H1 (cell line): ENCODE measurements around the gene DFFB. TPM values are rescaled to one million over a fixed set of nuclear protein-coding genes. Genes with fewer than 3 reads are reported as not detected.

Experiments
- CTCF ChIA-PET: fragments of 300-600 bp; sonication (Branson Sonifier 250); formaldehyde crosslinking; loops from one replicate; lab custom pipeline; 2021; ENCODE audit not compliant: partially characterized antibody; lab: Charles Lee
- POLR2A ChIA-PET: fragments of 300-600 bp; sonication (Branson Sonifier 250); formaldehyde crosslinking; loops from one replicate; lab custom pipeline; 2021; ENCODE audit warnings: inconsistent platforms; ENCODE audit not compliant: partially characterized antibody; lab: Charles Lee
- DNase-seq, 2 experiments: peaks; one replicate each; pipeline versions ENCODE4 v3.0.0 to v3.0.0-alpha.2; 2010 to 2022; ENCODE audit warnings: low spot score in 2 of 2, low read depth in 1 of 2, mixed read lengths in 1 of 2
- FAIRE-seq: peaks from 2 replicates; lab custom pipeline; 2011; peaks lifted over from hg19 to GRCh38; lab: Jason Lieb, UNC
- H2AFZ ChIP-seq: 2 replicates; pipeline ENCODE4 v1.8.1; 2012; ENCODE audit warnings: low read length, inconsistent platforms
- H2AK5ac ChIP-seq: 2 replicates; pipeline ENCODE4 v1.6.1; 2013; ENCODE audit warnings: low read depth, low read length
- H2BK120ac ChIP-seq: replicated peaks from 2 replicates; pipeline ENCODE3; 2013; ENCODE audit warnings: low read depth, low read length, inconsistent platforms
- H2BK12ac ChIP-seq: 2 replicates; pipeline ENCODE4 v1.6.1; 2013; ENCODE audit warnings: low read depth, low read length
- H2BK15ac ChIP-seq: 2 replicates; pipeline ENCODE4 v1.6.1; 2013; ENCODE audit warnings: low read length
- H2BK20ac ChIP-seq: 2 replicates; pipeline ENCODE4 v1.6.1; 2013; ENCODE audit warnings: low read length
- H2BK5ac ChIP-seq: 2 replicates; pipeline ENCODE4 v1.6.1; 2013; ENCODE audit warnings: low read depth, low read length
- H3K14ac ChIP-seq: 2 replicates; pipeline ENCODE4 v1.6.1; 2013; ENCODE audit warnings: inconsistent platforms; ENCODE audit not compliant: insufficient read length
- H3K18ac ChIP-seq: 2 replicates; pipeline ENCODE4 v1.6.1; 2013; ENCODE audit warnings: low read length; ENCODE audit errors: extremely low read depth
- H3K23ac ChIP-seq: 2 replicates; pipeline ENCODE4 v1.6.1; 2013; ENCODE audit warnings: inconsistent platforms; ENCODE audit not compliant: insufficient read length
- H3K23me2 ChIP-seq: 2 replicates; pipeline ENCODE4 v1.6.1; 2013; ENCODE audit warnings: low read depth, low read length
- H3K27ac ChIP-seq: 2 replicates; pipeline ENCODE4 v1.6.1; 2011; ENCODE audit warnings: low read depth, low read length, inconsistent platforms
- H3K27me3 ChIP-seq, 4 experiments: replicated peaks in 1 of 4; 1 replicate in 1 of 4; 2 replicates in 3 of 4; pipeline versions ENCODE4 v1.6.1 to v1.8.1; 2011 to 2013; ENCODE audit warnings: low read length in 3 of 4, mild to moderate bottlenecking in 3 of 4, inconsistent platforms in 2 of 4, mixed read lengths in 2 of 4, moderate library complexity in 1 of 4; ENCODE audit not compliant: control insufficient read depth in 3 of 4, insufficient read depth in 3 of 4; ENCODE audit errors: extremely low read depth in 1 of 4
- H3K36me3 ChIP-seq, 4 experiments: 2 replicates each; pipeline versions ENCODE4 v1.6.1 to v1.8.1; 2011 to 2013; ENCODE audit warnings: mild to moderate bottlenecking in 4 of 4, low read length in 3 of 4, moderate library complexity in 2 of 4, control low read depth in 1 of 4, inconsistent platforms in 1 of 4; ENCODE audit not compliant: insufficient read depth in 4 of 4, control insufficient read depth in 2 of 4
- H3K4ac ChIP-seq: replicated peaks from 2 replicates; pipeline ENCODE3; 2013; ENCODE audit warnings: low read length, low read depth, mixed read lengths, inconsistent platforms; ENCODE audit not compliant: insufficient read length
- H3K4me1 ChIP-seq, 4 experiments: replicated peaks in 1 of 4; 1 replicate in 1 of 4; 2 replicates in 3 of 4; pipeline versions ENCODE4 v1.6.1 to v1.8.1; 2011 to 2013; ENCODE audit warnings: low read length in 3 of 4, inconsistent platforms in 2 of 4, mixed read lengths in 1 of 4; ENCODE audit not compliant: insufficient read depth in 4 of 4, control insufficient read depth in 3 of 4
- H3K4me2 ChIP-seq, 2 experiments: 2 replicates each; pipeline versions ENCODE4 v1.6.1 to v1.8.1; 2011 to 2013; ENCODE audit warnings: low read depth in 2 of 2, low read length in 2 of 2, control low read depth in 1 of 2, inconsistent platforms in 1 of 2, mild to moderate bottlenecking in 1 of 2; ENCODE audit not compliant: insufficient read depth in 1 of 2
- H3K4me3 ChIP-seq, 4 experiments: fragments of 200-600, 300-600 bp in 1 of 4; sonication (generic), shearing (Covaris generic), sonication (Bioruptor Twin) in 1 of 4; 2 replicates each; pipeline versions ENCODE4 v1.5.1 to v1.8.1; 2011 to 2016; ENCODE audit warnings: low read length in 4 of 4, low read depth in 3 of 4, control low read depth in 2 of 4, inconsistent platforms in 2 of 4, mild to moderate bottlenecking in 2 of 4, mixed read lengths in 1 of 4, moderate library complexity in 1 of 4; ENCODE audit not compliant: insufficient read depth in 2 of 4; ENCODE audit errors: extremely low read depth in 1 of 4
- H3K56ac ChIP-seq: replicated peaks from 2 replicates; pipeline ENCODE3; 2013; ENCODE audit warnings: low read depth, mild to moderate bottlenecking, mixed read lengths, low read length, inconsistent platforms; ENCODE audit not compliant: insufficient read length
- H3K79me1 ChIP-seq: 2 replicates; pipeline ENCODE4 v1.6.1; 2013; ENCODE audit warnings: low read depth, low read length, control low read depth
- H3K79me2 ChIP-seq, 2 experiments: 2 replicates each; pipeline versions ENCODE4 v1.6.1 to v1.8.1; 2012 to 2013; ENCODE audit warnings: low read length in 2 of 2, mild to moderate bottlenecking in 2 of 2, inconsistent platforms in 1 of 2; ENCODE audit not compliant: insufficient read depth in 2 of 2, control insufficient read depth in 1 of 2
- H3K9ac ChIP-seq, 4 experiments: replicated peaks in 1 of 4; 1 replicate in 1 of 4; 2 replicates in 3 of 4; pipeline versions ENCODE4 v1.6.1 to v1.8.1; 2011 to 2013; ENCODE audit warnings: low read depth in 3 of 4, low read length in 3 of 4, control low read depth in 2 of 4, mild to moderate bottlenecking in 2 of 4, moderate library complexity in 2 of 4, inconsistent platforms in 1 of 4; ENCODE audit errors: extremely low read depth in 1 of 4
- H3K9me3 ChIP-seq, 2 experiments: 2 replicates each; pipeline versions ENCODE4 v1.6.1 to v1.8.1; 2012 to 2013; ENCODE audit warnings: mild to moderate bottlenecking in 2 of 2, moderate library complexity in 2 of 2, control low read depth in 1 of 2, inconsistent platforms in 1 of 2, low read depth in 1 of 2, low read length in 1 of 2, mixed read lengths in 1 of 2; ENCODE audit not compliant: insufficient read depth in 2 of 2
- H4K20me1 ChIP-seq, 2 experiments: replicated peaks in 1 of 2; 2 replicates each; pipeline versions ENCODE3 to v1.8.1; 2011 to 2013; ENCODE audit warnings: inconsistent platforms in 2 of 2, low read length in 2 of 2, mild to moderate bottlenecking in 1 of 2; ENCODE audit not compliant: insufficient read depth in 2 of 2, control insufficient read depth in 1 of 2
- H4K5ac ChIP-seq: 2 replicates; pipeline ENCODE4 v1.6.1; 2013; ENCODE audit warnings: low read length, low read depth, mixed read lengths, inconsistent platforms; ENCODE audit not compliant: insufficient read length
- H4K8ac ChIP-seq: 2 replicates; pipeline ENCODE4 v1.8.0; 2013; ENCODE audit warnings: mild to moderate bottlenecking, moderate library complexity, low read length, inconsistent platforms; ENCODE audit not compliant: insufficient read depth; ENCODE audit errors: extremely low read depth
- H4K91ac ChIP-seq: replicated peaks from 2 replicates; pipeline ENCODE3; 2013; ENCODE audit warnings: low read length, mixed read lengths, inconsistent platforms; ENCODE audit not compliant: insufficient read length
- BRCA1 ChIP-seq: IDR thresholded peaks from 2 replicates; pipeline ENCODE4 v1.6.1; 2012; ENCODE audit warnings: low read depth, low read length, improper control_type of control experiment
- KDM5A ChIP-seq: fragments of 200-600 bp; IDR thresholded peaks from 2 replicates; pipeline ENCODE4 v1.7.1; 2012; ENCODE audit warnings: mild to moderate bottlenecking, low read length, inconsistent platforms, mixed read lengths
- MAX ChIP-seq: IDR thresholded peaks from 2 replicates; pipeline ENCODE4 v1.6.1; 2012; ENCODE audit warnings: inconsistent platforms
- NANOG ChIP-seq: IDR thresholded peaks from 2 replicates; pipeline ENCODE4 v1.6.1; 2011; ENCODE audit warnings: low read length, low read depth, mild to moderate bottlenecking, inconsistent platforms; ENCODE audit not compliant: insufficient read depth, poor library complexity, severe bottlenecking
- SIRT6 ChIP-seq: IDR thresholded peaks from one replicate; pipeline ENCODE4 v1.7.1; 2012; ENCODE audit warnings: low read length, inconsistent platforms
- WGBS, 2 experiments: shearing (Covaris generic) in 1 of 2; methylation state at CpG; one replicate each; pipeline versions ENCODE4 v1.1.6 to v1.1.7; 2013 to 2015; ENCODE audit warnings: low lambda C conversion rate in 2 of 2, mixed read lengths in 2 of 2, inconsistent platforms in 1 of 2, low coverage in 1 of 2, missing lambda C conversion rate in 1 of 2; ENCODE audit not compliant: insufficient replicate concordance in 2 of 2, insufficient coverage in 1 of 2, insufficient read length in 1 of 2; ENCODE audit errors: extremely low coverage in 1 of 2, missing lambda C conversion rate in 1 of 2; 5-methylcytosine and 5-hydroxymethylcytosine counted together
- polyA plus RNA-seq, 7 experiments: library from polyadenylated mRNA; depleted of rRNA in 3 of 7; stranded (reverse) in 5 of 7; unstranded in 2 of 7; fragments of >200 nt in 5 of 7; fragments of 200-250 nt in 2 of 7; gene quantifications; 1 replicate in 5 of 7; 2 replicates in 1 of 7; 4 replicates in 1 of 7; pipeline versions ENCODE4 v1.2.1 to v1.2.3, GENCODE V29; 2011 to 2013; ENCODE audit warnings: missing spikeins in 2 of 7, mixed read lengths in 2 of 7
- total RNA-seq: library from RNA; stranded (reverse); fragmentation: NEBNext Ultra II Directional; extraction: Animal tissue kit (Norgen Biotek cat#: 25700); gene quantifications from 2 replicates; pipeline ENCODE4 v1.2.1, GENCODE V29; 2021

DFFB gene
- total and polyA plus RNA-seq, 2 of the 8 experiments (the other 6 are each of a cell fraction or from before 2014, with no cell fraction given): 8.6 to 11.9 TPM

GRCh38 chr1:3819771-3820200 is 37.5 kb upstream of the DFFB start:
- TF ChIP-seq BRCA1: no peak
- TF ChIP-seq NANOG: no peak
- TF ChIP-seq MAX: no peak
- TF ChIP-seq SIRT6: no peak
- TF ChIP-seq KDM5A: no peak
- H3K9me3 ChIP-seq: no peaks in the 10 kb centered on the region
- no peak overlapping the region for H2AFZ ChIP-seq
- H2BK5ac ChIP-seq: no peak overlapping the region
- H3K4me3 ChIP-seq: no peak overlapping the region
- ChIA-PET CTCF (no interaction called here), POLR2A (no interaction called here)
- no peaks in the 10 kb centered on the region; a peak in 1 of 7 replicates for H3K4me1 ChIP-seq
- DNase-seq (no peak), FAIRE-seq (no peak)
- H2AK5ac ChIP-seq: no peak overlapping the region
- no peaks in the 10 kb centered on the region for H3K79me1 ChIP-seq
- H3K36me3 ChIP-seq: peaks cover 0 to 3% (median 0%) of the 10 kb centered on the region in 4 experiments; a peak in 2 of 8 replicates
- 87% methylated on average over 10 of the region's 10 CpGs; no CpG with 5 or more reads in 1 of the 2 experiments for WGBS, 2 experiments
- H3K18ac ChIP-seq: no peak overlapping the region
- H3K27me3 ChIP-seq: no peaks in the 10 kb centered on the region
- no peak overlapping the region for H2BK12ac ChIP-seq
- no peaks in the 10 kb centered on the region for H3K79me2 ChIP-seq
- H3K14ac ChIP-seq: no peak overlapping the region
- H4K91ac ChIP-seq: no peak overlapping the region
- H3K23me2 ChIP-seq: no peaks in the 10 kb centered on the region
- no peak overlapping the region for H2BK20ac ChIP-seq
- no peak overlapping the region for H3K9ac ChIP-seq
- H2BK120ac ChIP-seq: no peak overlapping the region
- H4K20me1 ChIP-seq: peaks cover 0 to 8% of the 10 kb centered on the region in 2 experiments
- H3K4me2 ChIP-seq: no peak overlapping the region
- no peak overlapping the region for H3K4ac ChIP-seq
- no peak overlapping the region for H2BK15ac ChIP-seq
- H3K23ac ChIP-seq: no peak overlapping the region
- no peak overlapping the region for H4K5ac ChIP-seq
- H4K8ac ChIP-seq: no peak overlapping the region
- H3K27ac ChIP-seq: no peak overlapping the region
- no peak overlapping the region for H3K56ac ChIP-seq
